DMS79 (cell line): ENCODE results near the gene CPOX.
"Not testable (repeated sequence)": the region's sequence is repeated elsewhere in the genome, so short reads cannot be mapped to it uniquely, and the experiment has no call there.

Source experiments
- DNase-seq: peaks from one replicate; lab custom pipeline; 2025; lab: John Stamatoyannopoulos, UW

Gene CPOX

DNA sequence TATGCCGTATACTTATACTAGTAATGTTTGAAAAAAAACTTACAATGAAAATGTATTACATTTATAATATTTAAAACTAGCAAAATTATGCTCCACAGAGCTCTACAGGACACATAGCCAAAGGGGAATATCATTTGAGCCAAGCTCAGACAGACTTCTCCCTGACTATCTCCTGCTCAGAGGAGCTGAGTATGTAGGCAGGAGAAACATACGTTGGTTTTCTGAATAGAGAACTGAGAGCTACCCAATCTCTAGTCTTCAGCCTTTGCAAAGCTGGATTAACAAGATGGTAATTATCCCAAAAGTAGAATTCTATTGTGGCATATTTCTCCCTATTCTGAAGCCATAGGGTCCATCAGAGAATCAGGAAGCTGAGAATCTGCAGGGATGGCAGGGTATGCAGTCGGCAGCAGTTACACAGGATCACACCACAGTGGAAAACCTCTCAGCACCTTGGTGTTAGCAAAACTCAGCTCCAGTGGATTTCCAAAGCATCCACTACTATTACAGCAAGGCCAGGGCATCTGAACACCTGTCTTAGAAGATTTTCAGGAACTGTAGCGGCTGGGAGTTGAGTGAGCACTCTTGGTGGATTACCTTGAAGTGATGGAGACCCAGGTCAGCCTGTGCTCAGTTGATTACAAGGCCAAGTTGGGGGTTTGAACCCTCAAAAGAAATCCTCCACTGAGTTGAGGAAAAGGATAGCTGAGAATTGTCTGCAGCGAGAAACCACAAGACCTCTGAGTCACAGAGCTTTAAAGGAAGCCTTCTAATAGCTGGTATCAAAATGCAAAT, 31.5 kb downstream of the CPOX start:
- no peak for DNase-seq

- DNase-seq = no peak
Observed at GRCh38 chr3:98560911-98561310, 32.5 kb downstream of the CPOX start.

DNA sequence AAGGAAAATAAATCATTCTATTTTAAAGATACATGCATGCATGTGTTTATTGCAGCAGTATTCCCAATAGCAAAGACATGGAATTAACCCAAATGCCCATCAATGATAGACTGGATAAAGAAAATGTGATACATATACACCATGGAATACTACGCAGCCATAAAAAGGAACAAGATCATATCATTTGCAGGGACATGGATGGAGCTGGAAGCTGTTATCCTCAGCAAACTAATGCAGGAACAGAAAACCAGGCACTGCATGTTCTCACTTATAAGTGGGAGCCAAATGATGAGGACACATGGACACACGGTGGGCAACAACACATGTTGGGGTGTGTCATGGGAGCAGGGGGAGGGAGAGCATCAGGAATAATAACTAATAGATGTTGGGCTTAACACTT, 33.6 kb downstream of the CPOX start:
- DNase-seq = not testable (repeated sequence)

DNA sequence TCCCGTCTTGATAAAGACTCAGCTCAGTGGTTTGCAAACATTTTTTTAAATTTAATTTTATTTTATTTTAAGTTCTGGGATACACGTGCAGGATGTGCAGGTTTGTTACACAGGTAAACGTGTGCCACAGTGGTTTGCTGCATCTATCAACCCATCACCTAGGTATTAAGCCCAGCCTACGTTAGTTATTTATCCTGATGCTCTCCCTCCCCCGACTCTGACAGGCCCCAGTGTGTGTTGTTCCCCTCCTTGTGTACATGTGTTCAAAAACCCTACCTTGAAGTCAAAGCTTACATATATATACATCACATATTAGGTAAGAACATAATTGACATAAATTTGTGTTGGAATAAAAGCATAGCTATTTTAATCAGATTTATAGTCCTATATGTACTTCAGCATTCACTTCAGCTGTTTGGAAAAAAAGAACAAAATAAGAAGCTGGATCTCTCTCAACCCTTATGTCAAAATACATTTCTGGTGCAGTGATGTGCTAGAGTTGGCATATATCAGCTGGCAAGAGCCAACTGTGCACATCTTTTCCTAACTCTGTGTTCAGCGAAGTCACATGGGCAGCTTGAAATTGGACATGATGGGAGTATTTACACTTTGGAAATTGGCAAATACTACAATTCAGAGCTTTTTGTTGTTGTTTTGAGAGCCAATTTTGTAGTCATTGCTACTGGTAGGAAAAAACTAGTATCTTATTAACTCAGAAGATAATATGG, 35.1 kb downstream of the CPOX start:
- no peak for DNase-seq

GRCh38 chr3:98557324-98558010, 35.9 kb downstream of the CPOX start:
- no peak for DNase-seq

DNA sequence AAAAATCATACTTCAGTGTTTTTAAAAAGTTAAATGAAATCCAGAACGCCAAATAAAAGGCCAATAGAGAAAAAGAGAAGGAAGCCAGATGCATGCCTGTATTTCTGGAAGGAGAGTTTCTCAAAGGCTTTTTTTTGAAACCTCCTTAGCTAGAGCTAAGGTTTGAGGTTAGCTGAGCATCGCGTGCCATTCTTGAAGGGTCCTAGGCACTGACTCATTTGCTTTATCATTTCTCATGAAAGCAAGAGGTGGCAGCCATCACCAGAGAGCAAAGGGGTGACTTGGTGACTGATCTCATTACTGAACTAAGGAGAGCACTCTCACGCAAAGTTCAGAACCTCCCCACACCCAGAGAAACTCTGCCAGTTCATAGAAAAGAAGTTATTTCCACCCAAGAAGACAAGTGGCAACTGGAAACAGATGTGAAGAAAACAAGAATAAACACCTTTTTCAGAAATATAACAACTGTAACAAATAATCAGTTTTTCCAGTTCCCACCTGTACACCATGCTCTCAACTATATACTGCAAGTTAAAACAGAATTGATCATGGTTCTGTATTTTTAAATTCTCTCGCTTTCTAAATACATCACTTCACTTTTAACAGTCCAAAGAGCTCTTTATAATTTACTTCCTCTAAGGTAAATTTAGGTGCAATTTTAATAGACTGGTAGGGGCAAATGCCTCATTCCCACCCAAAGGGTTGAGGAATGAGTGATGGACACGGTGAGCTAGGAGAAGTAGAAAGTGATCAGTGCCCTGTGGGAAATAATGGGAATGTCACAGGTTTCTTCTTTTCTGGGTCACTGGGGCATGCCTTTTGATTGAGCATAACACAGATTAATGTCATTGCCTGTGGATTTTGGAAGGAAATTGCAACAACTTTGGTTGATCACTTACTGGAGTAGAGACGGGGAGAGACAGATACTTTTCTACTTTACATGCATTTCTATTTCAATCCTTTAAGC, 37.0 kb downstream of the CPOX start:
- DNase-seq = no peak

DNA sequence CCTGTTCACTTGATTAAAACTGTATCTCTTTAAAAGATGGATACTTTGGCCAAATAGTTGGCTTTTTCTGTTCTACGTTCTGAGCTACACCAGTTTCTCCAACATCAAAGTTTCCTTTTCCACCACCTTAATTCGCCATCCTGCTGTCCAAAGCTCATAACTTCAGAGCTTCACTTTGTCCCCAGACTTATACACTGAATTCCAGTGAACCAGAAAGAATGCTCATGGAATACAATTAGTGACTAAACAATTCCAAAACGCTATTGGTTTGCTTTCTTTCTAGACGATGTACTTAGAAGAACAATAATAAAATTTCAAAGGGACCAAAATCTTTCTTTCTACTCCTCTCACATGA, 38.4 kb downstream of the CPOX start:
- no peak for DNase-seq

DNA sequence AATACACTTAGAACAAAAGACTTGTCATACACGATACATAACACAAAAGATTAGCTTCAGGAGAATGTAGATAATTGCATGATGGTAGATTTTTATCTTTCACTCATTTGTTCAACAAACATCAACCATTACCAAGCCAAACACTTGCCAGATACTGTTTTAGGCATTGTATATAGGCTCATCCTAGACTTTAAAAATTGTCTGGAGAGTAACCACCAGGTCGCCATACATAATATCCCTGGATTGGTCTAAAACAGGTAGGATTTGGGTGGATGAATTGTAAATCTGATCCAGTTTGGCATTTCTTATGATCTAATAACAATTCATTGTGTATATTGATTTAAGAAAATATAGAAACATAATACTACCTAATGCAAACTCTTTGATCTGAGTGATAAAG, 38.8 kb downstream of the CPOX start:
- DNase-seq = no peak

DNA sequence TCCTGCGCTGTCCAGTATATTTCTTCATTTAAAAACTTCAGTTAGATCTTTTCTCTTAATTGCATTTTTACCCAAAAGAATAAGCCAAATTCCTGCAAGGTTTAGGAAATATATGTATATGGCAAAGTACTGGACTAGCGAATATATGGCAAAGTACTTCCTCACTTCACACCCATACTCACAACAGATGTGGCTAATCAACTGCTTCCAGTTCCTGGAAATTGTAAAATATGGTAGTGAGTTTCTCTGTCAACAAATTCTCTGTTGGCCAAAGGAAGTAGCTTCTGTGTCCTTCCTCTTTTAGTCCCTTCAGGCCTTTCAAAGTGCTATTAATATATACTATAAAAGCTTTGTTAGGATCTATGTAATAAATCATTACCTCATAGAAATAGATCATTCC, 39.7 kb downstream of the CPOX start:
- no peak for DNase-seq

- DNase-seq = no peak
Observed at GRCh38 chr3:98553021-98553563, 40.3 kb downstream of the CPOX start.

GRCh38 chr3:98552232-98553020, 41.0 kb downstream of the CPOX start:
- no peak for DNase-seq

GRCh38 chr3:98551754-98552153, 41.7 kb downstream of the CPOX start:
- no peak for DNase-seq

- DNase-seq = no peak
Observed at GRCh38 chr3:98551236-98551635, 42.2 kb downstream of the CPOX start.

GRCh38 chr3:98550833-98551232, 42.6 kb downstream of the CPOX start:
- no peak for DNase-seq

GRCh38 chr3:98548544-98548943, 44.9 kb downstream of the CPOX start:
- DNase-seq = no peak

DNA sequence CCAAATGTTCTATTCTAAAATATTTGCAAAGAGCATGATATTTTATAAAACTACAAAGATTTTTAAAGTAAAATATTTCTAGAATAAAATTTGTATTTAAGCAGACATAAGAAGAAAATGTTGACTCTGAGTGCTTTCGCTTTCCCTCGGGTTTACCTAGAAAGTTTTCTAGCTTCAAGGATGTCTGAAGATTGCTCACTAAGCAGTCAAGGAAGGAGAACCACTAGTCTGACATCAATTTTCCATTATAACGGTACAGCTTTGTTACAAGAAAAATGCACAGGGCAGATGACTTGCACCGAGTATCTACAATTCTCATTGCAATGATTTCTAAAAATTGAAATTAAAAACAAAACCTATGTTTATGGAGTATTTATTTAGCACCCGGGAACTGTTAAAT, 47.5 kb downstream of the CPOX start:
- DNase-seq = no peak

- no peak for DNase-seq
Observed at GRCh38 chr3:98542623-98543022, 50.8 kb downstream of the CPOX start.

DNA sequence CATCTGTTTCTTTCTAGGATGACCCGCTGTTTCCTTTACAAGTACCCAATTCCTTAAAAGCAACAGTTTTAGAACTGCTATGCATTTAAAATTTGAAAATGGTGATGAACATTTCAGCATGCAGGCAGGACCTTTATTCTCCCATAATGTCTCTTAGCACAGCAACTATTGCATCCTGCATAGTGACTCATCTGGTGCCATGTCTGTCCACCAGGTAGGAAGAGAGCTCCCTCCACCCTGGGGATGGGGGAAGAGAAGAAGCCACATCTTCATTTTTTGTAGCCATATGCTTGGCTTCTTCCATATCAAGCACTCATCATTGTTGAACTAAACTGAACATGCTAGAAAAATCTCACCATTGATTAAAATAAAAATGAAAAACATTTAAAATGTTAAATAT, 51.7 kb downstream of the CPOX start:
- DNase-seq = no peak

DNA sequence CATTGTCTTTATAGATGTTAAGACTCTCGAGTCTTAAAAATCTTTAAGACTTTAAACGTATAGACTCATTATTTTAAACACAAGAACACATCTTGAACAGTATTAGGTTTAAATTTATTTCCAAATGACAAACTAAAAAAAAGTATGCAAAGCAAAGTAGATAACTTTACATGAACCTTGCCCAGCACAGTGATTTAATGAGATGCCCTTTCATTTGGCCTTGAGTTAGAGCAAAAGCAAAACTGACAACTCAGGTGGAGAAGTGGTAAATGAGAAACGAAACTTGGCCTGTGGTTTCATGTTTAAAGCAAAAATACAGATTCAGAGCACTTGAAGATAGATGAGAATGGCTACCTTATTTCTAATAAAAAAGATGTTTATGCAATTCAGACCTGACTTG, 53.1 kb downstream of the CPOX start:
- DNase-seq = no peak

DNA sequence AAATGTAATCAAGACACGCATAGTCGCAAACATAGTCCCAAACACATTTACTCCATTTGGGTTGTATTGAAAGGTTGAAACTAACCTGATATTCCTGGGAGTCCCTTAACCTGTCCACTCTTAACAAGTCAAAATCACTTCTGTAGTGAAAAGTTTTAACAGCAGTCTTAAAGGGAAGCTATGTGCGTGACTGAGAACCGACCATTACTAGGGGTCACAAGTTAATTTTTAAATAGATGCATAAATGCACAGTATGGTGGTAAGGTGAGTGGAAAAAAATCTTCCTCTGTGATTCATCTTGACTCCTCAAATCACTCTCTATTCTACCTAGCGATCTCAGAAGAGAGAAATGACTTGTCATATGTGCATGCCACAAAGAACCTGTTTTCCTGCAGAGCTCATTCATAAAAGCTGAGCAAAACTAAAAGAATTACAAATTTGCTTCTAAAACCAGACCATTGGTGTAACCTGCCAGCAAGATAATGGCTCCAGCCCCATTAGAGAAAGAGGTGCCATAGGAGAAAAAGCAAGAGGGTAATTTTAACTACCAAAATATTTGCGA, 56.9 kb downstream of the CPOX start:
- no peak for DNase-seq

DNA sequence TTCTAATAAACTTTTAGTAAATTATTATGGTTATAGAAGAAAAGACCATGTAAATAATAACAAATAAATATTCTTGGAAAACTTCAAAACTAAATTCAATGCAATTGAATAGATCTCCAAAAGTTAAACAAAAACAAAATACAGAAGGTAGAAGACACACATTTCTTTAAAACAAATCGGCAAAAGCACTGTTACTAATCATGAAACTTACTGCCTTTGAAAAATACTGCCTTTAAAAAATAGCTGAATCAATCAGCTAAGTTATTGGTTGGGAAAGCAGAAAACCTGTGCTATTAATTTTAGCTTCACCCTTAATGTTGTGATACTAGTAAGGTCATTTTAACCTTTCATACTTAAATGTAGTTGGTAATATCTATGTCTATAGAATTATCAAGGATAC, 58.7 kb downstream of the CPOX start:
- no peak for DNase-seq
